HL-60/S4 (cell line): Measurements from ENCODE around the gene CUTA.

Source experiments
- in situ Hi-C: fragments of 300-500 bp; cut with MboI; formaldehyde crosslinking; loops from 2 replicates; pipeline ENCODE4 v1.14.3; 2022; ENCODE audit warnings: low sequenced_read_pairs

CUTA gene, protein sequence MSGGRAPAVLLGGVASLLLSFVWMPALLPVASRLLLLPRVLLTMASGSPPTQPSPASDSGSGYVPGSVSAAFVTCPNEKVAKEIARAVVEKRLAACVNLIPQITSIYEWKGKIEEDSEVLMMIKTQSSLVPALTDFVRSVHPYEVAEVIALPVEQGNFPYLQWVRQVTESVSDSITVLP

DNA sequence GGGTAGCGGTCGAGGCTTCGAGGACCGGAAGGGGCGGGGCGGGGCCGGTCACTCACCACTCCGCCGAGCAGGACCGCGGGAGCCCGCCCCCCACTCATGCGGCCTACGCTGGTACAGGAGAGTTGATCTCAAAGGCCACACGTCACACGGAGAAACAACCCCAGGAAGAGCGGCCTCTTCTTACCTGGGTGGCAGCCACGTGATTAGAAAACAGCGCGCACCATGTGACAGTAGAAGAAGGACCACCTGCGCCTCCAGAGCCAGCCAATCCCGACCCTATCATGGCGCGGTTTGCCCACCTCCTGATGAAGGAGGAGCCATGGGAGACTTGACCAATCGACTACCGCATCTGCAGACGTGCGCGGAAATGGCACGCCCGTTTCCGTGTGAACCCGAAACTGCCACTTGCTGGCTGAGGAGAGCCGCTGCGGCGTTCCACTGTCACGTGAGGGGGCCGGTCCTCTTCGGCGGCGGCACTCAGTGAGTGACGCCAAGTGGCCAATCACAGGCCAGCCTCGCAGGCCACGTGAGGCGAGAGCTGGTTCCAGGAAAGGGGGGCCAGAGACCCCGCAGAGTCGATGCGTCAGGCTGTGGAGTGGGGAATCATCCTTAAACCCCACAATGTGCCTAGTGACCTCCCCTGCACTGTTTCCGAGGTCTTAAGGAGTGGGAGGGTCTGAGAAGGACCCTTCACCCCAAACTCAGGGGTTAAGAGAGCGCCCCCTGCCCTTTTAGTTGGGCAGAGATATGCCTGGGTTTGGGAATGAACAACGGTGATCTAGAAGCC lies at the start of gene CUTA:
CUTA (minus strand) TSS at position 205 of the 787 bp plus-strand sequence; CDS start at position 98, 107 bp downstream.
- in situ Hi-C loops, result no loop called here

DNA sequence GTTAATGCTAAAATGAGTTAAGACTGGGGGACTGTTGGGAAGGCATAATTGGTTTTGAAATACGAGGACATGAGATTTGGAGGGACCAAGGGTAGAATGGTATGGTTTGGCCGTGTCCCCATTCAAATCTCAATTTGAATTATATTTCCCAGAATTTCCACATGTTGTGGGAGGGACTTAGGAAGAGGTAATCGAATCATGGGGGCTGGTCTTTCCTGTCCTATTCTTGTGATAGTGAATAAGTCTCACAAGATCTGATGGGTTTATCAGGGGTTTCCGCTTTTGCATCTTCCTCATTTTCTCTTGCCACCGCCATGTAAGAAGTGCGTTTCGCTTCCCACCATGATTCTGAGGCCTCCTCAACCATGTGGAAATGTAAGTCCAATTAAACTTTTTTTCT lies 49.2 kb upstream of the CUTA start:
- in situ Hi-C loops, result no loop called here

DNA sequence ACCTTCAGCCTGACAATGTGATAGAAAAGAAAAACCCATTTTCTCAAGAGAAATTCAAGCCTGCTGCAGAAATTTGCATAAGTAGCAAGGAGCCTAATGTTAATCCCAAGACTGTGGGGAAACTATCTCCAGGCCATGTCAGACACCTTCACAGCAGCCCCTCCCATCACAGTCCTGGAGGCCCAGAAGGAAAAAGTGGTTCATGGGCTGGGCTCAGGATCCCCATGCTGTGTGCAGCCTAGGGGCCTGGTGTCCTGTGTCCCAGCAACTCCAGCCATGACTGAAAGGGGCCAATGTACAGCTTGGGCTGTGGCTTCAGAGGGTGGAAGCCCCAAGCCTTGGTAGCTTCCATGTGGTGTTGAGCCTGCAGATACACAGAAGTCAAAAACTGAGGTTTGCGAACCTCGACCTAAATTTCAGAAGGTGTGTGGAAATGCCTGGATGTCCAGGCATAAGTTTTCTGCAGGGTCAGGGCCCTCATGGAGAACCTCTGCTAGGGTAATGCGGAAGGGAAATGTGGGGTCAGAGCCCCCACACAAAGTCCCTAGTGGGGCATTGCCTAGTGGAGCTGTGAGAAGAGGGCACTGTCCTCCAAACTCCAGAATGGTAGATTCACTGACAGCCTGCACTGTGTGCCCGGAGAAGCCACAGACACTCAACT lies 48.3 kb upstream of the CUTA start:
- in situ Hi-C loops, result no loop called here

DNA sequence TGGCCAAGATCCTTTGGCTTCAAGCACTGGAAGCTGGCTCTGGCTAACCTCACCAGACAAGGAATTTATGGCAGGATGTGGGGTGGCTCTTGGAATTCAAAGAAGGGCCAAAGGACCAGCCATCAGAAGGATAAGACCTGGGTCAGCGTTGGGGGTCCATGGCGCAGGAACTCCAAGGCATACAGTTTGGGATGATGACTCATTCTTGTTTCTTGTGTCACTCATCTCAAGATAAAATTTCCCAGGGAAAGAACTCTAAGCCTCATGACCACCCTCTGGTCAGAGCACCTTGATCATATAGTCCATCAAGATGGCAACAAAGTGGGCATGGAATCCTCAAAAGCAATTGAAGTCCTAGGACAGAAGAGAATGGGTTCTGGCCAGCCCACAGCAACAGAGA lies 41.3 kb upstream of the CUTA start:
- in situ Hi-C loops, result no loop called here

DNA sequence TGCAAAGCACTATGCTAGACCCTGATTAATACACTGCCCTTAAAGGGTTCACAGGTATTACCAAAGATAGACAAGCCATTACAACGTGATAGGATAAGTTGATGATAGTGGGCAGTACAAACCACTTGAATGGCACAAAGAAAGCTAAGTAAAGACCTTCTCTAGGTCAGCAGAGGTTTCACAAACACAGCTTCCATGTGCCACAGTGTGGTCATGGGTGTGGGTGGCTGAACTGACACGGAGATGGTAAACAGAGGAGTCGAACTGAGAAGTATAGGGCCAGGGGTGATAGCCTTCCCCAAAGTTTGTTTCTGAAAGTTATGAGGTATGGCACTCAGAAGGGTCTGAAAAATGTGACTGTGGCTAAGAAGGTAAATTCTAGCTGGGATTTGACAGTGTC lies 40.8 kb upstream of the CUTA start:
- in situ Hi-C loops, result no loop called here

DNA sequence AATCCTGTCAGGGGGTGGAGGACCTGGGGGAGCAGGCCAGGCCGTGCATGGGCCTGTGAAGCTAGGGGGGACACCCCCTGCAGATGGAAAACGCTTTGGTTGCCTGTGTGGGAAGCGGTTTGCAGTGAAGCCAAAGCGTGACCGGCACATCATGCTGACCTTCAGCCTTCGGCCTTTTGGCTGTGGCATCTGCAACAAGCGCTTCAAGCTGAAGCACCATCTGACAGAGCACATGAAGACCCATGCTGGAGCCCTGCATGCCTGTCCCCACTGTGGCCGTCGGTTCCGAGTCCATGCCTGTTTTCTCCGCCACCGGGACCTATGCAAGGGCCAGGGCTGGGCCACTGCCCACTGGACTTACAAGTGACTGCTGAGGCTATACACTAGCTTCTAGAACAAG lies 38.2 kb upstream of the CUTA start:
- in situ Hi-C loops, result no loop called here

DNA sequence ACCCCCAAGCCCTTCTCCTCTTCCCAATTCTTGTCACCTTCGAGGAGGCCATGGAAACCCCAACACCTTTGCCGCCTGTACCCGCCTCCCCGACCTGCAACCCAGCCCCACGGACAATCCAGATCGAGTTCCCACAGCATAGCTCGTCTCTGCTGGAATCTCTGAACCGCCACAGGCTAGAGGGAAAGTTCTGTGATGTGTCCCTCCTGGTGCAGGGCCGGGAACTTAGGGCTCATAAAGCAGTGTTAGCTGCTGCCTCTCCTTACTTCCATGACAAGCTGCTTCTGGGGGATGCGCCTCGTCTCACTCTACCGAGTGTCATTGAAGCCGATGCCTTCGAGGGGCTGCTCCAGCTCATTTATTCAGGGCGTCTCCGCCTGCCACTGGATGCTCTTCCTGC lies 37.1 kb upstream of the CUTA start:
- in situ Hi-C loops, result no loop called here

DNA sequence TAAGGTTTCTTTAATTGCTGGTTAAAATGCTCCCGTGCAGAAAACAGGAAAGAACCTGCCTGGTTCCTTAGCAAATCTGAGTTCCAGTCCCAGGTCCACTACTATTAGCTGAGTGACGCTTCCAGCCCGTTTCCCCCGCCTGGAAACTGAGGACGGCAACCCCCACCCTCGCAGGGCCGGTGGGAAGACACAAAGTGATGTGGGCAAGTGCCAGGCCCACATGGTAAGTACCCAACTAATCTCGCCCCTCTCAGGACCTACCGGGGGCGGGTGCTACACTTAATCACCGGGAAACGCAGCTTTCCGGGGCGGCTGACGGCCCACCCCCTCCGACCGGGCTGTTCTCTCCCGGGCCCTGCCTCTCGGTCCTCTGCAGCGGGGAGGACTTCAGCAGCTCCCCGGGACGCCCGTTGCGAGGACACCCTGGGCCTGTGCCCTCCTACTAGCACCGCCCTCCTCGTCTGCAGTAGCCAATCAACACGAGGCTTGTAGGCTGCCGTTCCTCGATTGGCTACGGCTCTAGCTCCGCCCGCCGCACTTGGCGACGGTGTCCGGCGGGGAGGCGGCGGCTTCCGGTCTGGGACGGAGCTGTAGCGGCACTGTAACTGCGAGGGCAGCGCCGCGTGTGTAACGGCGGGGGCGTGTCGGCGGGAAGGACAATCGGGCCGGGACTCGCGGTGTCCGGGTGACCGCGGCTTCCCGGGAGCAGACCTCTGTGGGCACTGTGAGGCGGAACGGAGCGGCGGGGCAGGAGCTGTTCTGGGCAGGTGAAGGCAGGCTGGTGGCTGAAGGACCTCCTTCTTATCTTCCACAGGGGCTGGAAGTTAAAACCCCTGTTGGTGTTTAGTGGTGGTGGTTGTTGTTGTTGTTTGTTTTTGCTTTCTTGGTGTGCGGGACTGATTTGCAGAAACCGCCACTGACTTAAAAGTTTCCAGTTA lies 36.4 kb upstream of the CUTA start, which contains the start of gene ZBTB9:
ZBTB9 (plus strand) TSS at position 568 of the 938 bp plus-strand sequence. CDS start 525 bp downstream, outside the sequence.
- in situ Hi-C loops, result no loop called here

DNA sequence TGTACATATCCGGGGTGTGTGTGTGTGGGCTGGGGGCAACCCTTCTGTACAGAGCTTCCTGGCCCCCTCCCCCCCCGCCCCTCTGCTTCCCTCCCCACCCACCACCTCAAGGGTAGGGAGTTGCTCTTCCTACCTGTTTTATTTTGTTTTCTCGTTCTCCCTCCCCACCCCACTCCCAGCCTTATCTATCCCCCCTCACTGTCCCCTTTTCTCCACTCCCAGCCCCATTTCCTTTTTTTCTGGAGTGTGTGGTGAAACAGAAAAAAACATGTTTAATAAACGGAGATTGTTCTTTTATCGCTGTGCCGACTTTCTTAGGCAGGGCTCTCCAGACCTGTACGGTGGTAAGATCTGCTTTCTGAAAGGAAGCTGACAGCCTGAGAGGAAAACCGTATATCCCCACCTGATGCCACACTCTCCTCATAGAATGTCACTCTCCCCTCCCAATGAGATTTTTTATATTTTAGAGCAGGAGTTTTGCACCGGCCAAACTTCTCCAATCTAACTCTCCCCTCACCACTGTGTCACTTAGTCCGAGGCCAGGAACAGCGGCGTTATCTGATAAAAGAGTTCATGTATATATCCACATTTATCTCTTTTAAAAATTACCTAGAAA lies 35.6 kb upstream of the CUTA start:
- in situ Hi-C loops, result no loop called here

DNA sequence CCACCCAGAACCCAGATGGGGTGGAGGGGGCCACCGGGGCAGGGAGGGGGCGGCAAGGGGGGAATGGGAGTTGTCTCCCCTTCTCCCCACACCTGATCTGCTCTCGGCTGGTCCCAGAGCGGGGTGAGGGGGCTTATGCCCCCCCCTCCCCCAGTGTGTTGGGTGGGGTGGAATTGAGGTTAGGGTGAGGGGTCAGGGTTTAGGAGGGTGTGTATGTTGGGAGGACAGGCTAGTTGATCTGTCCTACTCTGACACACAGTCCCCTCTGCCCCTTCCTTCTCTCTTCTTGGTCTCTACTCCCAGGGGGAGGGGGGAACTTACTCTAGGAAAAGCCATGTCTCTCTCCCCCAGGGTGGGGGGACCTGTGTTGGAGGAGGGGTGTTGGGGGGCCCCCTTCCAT lies 34.6 kb upstream of the CUTA start:
- in situ Hi-C loops, result no loop called here

DNA sequence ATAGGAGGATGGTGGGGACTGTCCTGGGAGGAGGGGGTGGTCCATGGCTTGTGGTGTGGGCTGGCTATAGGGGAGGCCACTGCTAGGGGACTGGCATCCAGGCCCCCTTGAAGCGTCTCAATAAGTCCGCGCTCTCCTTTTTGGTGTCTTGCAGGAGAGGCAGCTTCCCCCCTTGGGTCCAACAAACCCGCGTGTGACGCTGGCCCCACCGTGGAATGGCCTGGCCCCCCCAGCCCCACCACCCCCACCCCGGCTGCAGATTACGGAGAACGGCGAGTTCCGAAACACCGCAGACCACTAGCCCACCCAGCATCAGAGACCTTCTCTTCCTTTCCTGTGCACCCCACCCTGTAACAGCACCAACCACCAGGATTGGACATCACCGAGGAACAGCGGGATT lies 33.7 kb upstream of the CUTA start:
- in situ Hi-C loops, result no loop called here

DNA sequence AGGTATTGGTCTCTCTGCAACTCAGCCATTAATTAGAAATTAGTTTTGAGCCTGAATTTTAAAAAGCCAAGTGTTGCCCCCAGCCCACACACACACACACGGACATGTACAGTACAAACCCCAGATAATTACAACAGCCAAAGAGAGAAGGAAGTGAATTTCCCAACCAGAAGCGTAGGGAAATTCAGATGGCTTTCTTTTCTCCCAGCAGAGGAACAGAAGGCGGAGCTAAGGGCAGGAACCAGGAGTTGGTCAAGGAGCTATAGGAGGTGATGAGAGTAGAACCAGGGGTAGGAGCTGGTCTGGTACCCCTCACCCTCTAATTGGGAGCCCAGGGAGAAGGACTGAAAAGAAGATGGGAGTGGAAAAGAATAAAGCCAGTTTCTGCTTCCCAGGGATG lies 32.5 kb upstream of the CUTA start:
- in situ Hi-C loops, result no loop called here

DNA sequence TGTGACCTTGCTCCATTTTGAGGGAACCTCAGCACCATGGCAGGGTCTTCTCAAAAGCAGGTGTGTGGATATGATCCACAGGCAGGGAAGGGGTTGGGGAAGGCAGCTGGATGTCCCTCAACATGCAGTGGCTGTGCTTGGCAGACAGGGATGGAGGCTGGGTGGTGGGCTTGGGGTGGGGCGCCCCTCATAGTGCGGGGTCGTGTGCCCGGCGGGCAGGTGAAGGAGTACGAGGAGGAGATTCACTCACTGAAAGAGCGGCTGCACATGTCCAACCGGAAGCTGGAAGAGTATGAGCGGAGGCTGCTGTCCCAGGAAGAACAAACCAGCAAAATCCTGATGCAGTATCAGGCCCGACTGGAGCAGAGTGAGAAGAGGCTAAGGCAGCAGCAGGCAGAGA lies 28.4 kb upstream of the CUTA start:
- in situ Hi-C loops, result no loop called here

DNA sequence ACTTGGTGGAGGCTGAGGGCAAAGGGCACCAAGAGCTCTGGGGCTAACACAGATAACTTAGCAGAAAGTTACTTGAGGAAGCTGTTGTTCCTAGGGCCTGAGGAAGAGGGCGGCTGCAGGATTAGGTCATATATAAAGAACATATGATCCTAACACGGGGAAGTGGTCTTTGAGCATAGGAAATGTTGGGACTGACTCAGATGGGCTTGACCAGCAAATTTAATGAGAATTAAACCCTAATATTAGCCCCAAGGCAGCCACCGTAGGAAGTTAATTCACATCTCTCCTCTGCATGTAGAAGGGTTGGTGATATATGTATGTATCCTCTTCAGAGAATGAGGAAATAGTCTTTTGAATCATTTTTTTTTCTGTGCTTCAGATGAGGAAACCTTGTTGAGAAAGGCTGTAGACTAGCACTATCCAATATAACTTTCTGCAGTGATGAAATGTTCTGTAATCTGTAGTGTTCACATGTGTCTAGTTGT lies 27.3 kb upstream of the CUTA start:
- in situ Hi-C loops, result no loop called here

DNA sequence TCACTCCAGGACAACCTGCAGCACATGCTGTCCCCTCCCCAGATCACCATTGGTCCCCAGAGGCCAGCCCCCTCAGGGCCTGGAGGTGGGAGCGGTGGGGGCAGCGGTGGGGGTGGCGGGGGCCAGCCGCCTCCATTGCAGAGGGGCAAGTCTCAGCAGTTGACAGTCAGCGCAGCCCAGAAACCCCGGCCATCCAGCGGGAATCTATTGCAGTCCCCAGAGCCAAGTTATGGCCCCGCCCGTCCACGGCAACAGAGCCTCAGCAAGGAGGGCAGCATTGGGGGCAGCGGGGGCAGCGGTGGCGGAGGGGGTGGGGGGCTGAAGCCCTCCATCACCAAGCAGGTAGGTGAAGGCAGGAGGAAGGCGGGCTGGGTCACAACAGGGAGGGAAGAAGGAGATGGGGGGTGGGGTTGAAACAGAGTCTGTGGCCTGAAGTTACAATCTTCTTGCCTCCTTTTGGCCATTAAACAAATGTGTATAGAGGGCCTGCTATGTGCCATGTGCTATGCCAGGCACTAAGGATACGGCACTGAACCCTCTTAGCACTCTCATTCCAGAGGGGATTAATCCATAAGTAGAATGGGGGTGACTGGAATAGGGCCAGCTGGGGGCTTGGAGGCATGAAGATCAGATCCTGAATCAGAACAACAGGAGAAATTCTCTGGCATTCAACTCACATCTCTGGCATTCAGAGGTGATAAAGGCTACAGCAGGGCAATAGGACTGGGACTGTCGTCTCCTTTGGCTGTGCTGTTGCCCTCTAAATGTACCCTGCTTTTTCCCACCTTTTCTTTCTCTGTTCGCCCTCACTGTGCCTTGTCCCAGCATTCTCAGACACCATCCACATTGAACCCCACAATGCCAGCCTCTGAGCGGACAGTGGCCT lies 26.0 kb upstream of the CUTA start:
- in situ Hi-C loops, result no loop called here

DNA sequence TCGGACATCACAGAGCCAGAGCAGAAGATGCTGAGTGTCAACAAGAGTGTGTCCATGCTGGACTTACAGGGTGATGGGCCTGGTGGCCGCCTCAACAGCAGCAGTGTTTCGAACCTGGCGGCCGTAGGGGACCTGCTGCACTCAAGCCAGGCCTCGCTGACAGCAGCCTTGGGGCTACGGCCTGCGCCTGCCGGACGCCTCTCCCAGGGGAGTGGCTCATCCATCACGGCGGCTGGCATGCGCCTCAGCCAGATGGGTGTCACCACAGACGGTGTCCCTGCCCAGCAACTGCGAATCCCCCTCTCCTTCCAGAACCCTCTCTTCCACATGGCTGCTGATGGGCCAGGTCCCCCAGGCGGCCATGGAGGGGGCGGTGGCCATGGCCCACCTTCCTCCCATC lies 25.1 kb upstream of the CUTA start:
- in situ Hi-C loops, result no loop called here

DNA sequence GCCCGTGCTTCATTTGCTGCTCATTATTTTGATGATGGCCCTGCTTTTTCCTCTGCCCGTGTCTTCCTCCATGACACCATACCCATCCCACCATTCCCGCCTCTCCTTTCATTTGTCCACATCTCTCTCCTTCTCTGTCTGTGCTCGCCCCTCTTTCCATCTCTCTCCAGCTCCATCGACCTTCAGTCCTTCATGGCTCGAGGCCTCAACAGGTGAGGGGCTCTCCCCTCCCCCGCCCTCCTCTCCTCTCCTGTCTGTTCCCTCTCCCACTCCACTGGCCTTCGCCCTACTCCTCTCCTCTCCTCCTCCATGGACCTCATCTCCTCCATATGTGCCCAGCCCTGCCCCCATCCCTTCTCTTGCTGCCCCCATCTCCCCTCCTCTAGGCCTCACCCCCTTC lies 24.4 kb upstream of the CUTA start:
- in situ Hi-C loops, result no loop called here

DNA sequence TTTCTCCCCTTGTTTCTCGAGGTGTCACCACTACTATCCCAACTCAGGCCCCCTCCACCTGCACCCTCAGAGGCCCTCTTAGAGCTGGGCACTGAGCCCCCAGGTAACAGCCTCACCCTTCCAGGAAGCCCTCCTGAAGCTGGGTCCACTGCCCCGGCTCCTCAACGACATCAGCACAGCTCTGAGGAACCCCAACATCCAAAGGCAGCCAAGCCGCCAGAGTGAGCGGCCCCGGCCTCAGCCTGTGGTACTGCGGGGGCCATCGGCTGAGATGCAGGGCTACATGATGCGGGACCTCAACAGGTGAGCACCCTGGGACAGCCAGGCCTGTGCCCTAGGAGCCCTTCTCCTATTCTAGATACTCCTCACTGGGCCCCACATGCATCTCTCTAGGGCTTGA lies 23.6 kb upstream of the CUTA start:
- in situ Hi-C loops, result no loop called here

DNA sequence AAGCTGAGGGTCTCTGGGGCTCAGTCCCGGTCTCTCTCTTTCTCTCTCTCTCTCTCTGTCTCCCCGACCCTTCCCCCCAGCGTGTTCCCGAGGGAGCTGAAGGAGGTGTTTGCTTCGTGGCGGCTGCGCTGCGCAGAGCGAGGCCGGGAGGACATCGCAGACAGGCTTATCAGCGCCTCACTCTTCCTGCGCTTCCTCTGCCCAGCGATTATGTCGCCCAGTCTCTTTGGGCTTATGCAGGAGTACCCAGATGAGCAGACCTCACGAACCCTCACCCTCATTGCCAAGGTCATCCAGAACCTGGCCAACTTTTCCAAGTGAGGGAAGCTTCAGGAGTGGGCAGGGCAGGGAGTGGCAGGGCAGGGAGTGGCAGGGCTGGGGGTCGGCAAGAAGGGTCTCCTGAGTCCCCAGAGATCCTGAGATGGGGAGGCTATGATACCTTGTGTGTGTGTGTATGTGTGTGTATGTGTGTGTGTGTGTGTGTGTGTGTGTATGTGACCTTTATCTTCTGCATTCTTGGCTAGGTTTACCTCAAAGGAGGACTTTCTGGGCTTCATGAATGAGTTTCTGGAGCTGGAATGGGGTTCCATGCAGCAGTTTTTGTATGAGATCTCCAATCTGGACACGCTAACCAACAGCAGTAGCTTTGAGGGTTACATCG lies 22.9 kb upstream of the CUTA start:
- in situ Hi-C loops, result no loop called here
